Upper lobe of left lung (tissue), 6 donors: Measurements from ENCODE around the gene MAPK7. TPM values are rescaled to one million over a fixed set of nuclear protein-coding genes. Genes with fewer than 3 reads are reported as not detected.

Source experiments
- ATAC-seq, 2 donors: fragments of 200-7000 bp; cut with Tn5 transposase; one replicate each; pipeline ENCODE4 v1.9.1; 2022; ENCODE audit warnings: mild to moderate bottlenecking in 2 of 2, moderate library complexity in 2 of 2; ENCODE audit not compliant: low FRiP score in 2 of 2
- DNase-seq, 2 donors: peaks; one replicate each; pipeline ENCODE4 v3.0.0-alpha.2; 2019 to 2020
- H3K27ac ChIP-seq, 4 donors: fragments of 200-600 bp; sonication (generic); one replicate each; pipeline ENCODE4 v1.5.1; 2016 to 2019
- H3K27me3 ChIP-seq, 4 donors: fragments of 200-600 bp; sonication (generic); one replicate each; pipeline ENCODE4 v1.5.1; 2017 to 2019
- H3K36me3 ChIP-seq, 4 donors: fragments of 200-600 bp; sonication (generic); one replicate each; pipeline ENCODE4 v1.5.1; 2016 to 2019
- H3K4me1 ChIP-seq, 4 donors: fragments of 200-600 bp; sonication (generic); one replicate each; pipeline ENCODE4 v1.5.1; 2018 to 2019
- H3K4me3 ChIP-seq, 4 donors: fragments of 200-600 bp; sonication (generic); one replicate each; pipeline ENCODE4 v1.5.1; 2017 to 2019; ENCODE audit warnings: mild to moderate bottlenecking in 2 of 4, moderate library complexity in 1 of 4
- H3K9me3 ChIP-seq, 4 donors: fragments of 200-600 bp; sonication (generic); one replicate each; pipeline ENCODE4 v1.5.1; 2018 to 2019
- EP300 ChIP-seq, 4 donors: sonication (generic); formaldehyde crosslinking; IDR thresholded peaks; one replicate each; pipeline ENCODE4 v1.5.1; 2017; ENCODE audit warnings: antibody characterized with exemption in 4 of 4, control low read depth in 2 of 4
- POLR2A ChIP-seq, 4 donors: fragments of 450-650 bp; IDR thresholded peaks; one replicate each; pipeline ENCODE4 v1.5.1; 2016 to 2017; ENCODE audit warnings: antibody characterized with exemption in 4 of 4, mild to moderate bottlenecking in 2 of 4
- POLR2AphosphoS5 ChIP-seq, 2 donors: sonication (generic); formaldehyde crosslinking; IDR thresholded peaks; one replicate each; pipeline ENCODE4 v1.5.1; 2017; ENCODE audit warnings: antibody characterized with exemption in 2 of 2
- WGBS, 2 donors: methylation state at CpG; one replicate each; pipeline ENCODE4 v1.1.5; 2017 to 2018; 5-methylcytosine and 5-hydroxymethylcytosine counted together
- total RNA-seq, 6 donors: library from RNA; depleted of rRNA in 4 of 6; stranded (reverse); fragments of >200 nt in 4 of 6; gene quantifications; one replicate each; pipeline versions ENCODE4 v1.1.0 to v1.2.1, GENCODE V29; 2016 to 2021
- TF ChIP-seq, protein P1 (sequence below), 6 experiments: fragments of 450-650 bp in 4 of 6; fragments of 200-600 bp in 2 of 6; sonication (generic) in 2 of 6; IDR thresholded peaks; one replicate each; pipeline ENCODE4 v1.5.1; 2016 to 2019; ENCODE audit warnings: antibody characterized with exemption in 6 of 6
- donor health status: DM: no; HTN: no; CAD: no; lungs with moderate emphysema.
- donor health status: DM: no; HTN: yes; CAD: no; lungs with severe emphysema.

The MAPK7 gene
- total RNA-seq, 6 donors from 2014 or later, result 20.1 to 77.2 (median 37.6) TPM

DNA sequence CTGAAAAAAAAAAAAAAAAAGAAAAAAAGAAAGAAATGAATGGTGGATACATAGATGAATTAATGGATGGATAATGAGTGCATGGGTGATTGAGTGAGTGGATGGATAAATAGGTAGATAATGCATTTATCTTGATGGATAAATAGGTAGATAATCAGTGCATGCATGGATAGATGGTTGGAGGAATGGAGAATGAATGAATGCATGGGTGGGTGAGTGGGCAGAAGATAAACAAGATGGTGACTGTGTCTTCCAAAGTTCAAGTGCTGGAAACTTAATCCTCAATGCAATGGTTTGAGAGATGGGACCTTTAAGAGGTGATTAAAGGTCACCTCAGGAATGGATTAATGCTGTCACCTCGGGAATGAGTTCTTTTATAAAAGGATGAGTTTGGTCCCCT is 26.0 kb downstream of the MAPK7 start:
- Histone ChIP-seq H3K27me3 (no peaks in the 10 kb centered on the region), H3K36me3 (no peaks in the 10 kb centered on the region), H3K27ac (no peak overlapping the region), H3K9me3 (no peaks in the 10 kb centered on the region), H3K4me1 (peaks cover 4 to 8% (median 7%) of the 10 kb centered on the region in 4 donors), H3K4me3 (no peak overlapping the region)
- ATAC-seq, result no peak
- WGBS, 2 donors, result 64 to 72% methylated on average over 1 of the region's 1 CpG
- DNase-seq, result no peak
- TF ChIP-seq, protein P1, sequence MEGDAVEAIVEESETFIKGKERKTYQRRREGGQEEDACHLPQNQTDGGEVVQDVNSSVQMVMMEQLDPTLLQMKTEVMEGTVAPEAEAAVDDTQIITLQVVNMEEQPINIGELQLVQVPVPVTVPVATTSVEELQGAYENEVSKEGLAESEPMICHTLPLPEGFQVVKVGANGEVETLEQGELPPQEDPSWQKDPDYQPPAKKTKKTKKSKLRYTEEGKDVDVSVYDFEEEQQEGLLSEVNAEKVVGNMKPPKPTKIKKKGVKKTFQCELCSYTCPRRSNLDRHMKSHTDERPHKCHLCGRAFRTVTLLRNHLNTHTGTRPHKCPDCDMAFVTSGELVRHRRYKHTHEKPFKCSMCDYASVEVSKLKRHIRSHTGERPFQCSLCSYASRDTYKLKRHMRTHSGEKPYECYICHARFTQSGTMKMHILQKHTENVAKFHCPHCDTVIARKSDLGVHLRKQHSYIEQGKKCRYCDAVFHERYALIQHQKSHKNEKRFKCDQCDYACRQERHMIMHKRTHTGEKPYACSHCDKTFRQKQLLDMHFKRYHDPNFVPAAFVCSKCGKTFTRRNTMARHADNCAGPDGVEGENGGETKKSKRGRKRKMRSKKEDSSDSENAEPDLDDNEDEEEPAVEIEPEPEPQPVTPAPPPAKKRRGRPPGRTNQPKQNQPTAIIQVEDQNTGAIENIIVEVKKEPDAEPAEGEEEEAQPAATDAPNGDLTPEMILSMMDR (IDR thresholded peaks at IDR 0.05), result no peak
- no peak for TF ChIP-seq EP300 (IDR thresholded peaks at IDR 0.05)
- no peak for TF ChIP-seq POLR2AphosphoS5 (IDR thresholded peaks at IDR 0.05)
- no peak for TF ChIP-seq POLR2A (IDR thresholded peaks at IDR 0.05)

- H3K4me3 ChIP-seq, result no peak overlapping the region
- DNase-seq (no peak), ATAC-seq (no peak)
- no peak overlapping the region for H3K27ac ChIP-seq
- no peaks in the 10 kb centered on the region for H3K9me3 ChIP-seq
- H3K27me3 ChIP-seq, result no peaks in the 10 kb centered on the region
- 76 to 87% methylated on average over 5 of the region's 5 CpGs for WGBS, 2 donors
- TF ChIP-seq EP300 (IDR thresholded peaks at IDR 0.05), result no peak
- peaks cover 0 to 2% (median under 1%) of the 10 kb centered on the region in 4 donors for H3K4me1 ChIP-seq
- no peaks in the 10 kb centered on the region for H3K36me3 ChIP-seq
Measured at GRCh38 chr17:19405114-19405513, 26.8 kb downstream of the MAPK7 start.

DNA sequence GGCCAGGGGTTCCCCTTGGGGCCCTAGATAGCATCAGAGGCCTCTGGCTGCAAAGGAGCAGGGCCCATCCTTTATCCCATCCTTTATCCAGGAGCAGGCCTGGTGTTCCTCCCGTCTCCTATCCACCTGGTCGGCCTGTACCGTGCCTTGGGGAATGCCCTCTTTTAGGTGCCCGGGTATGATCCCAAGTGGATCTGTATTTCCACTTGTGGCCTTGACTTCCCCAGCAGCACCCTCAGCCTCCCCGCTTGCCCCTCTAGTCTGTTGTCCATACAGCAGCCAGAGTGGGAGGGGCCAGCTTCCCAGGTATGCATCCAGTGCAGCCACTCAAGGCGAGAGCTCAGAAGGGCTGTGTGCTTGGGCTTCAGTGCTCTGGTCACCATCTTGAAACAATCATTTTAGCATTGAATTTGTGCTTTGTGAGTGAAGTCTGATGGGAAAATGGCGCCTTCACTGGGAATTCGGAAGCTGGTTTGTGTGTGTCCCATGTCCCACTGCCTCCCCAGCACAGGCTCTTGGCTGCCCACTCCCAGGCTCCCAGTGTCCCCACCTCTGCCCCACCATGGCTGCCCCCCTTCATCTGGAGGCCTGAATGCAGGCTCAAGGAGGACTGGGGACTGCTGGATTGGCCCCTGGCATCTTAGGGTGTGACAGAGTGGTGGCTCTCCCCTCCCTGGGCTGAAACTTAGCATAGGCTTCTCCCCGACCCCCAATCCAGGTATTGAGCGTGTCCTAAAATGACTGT is 29.5 kb downstream of the MAPK7 start:
- ATAC-seq, result no peak
- Histone ChIP-seq H3K9me3 (no peaks in the 10 kb centered on the region), H3K27me3 (no peaks in the 10 kb centered on the region), H3K4me3 (no peak overlapping the region), H3K36me3 (no peaks in the 10 kb centered on the region), H3K27ac (no peak overlapping the region), H3K4me1 (peaks cover 0 to 7% (median 1%) of the 10 kb centered on the region in 4 donors)
- 97% methylated on average over 5 to 10 of the region's 10 CpGs for WGBS, 2 donors
- no peak for TF ChIP-seq POLR2AphosphoS5 (IDR thresholded peaks at IDR 0.05)
- TF ChIP-seq EP300 (IDR thresholded peaks at IDR 0.05), result no peak
- TF ChIP-seq, protein P1 (IDR thresholded peaks at IDR 0.05), result no peak
- TF ChIP-seq POLR2A (IDR thresholded peaks at IDR 0.05), result no peak
- DNase-seq, result no peak

DNA sequence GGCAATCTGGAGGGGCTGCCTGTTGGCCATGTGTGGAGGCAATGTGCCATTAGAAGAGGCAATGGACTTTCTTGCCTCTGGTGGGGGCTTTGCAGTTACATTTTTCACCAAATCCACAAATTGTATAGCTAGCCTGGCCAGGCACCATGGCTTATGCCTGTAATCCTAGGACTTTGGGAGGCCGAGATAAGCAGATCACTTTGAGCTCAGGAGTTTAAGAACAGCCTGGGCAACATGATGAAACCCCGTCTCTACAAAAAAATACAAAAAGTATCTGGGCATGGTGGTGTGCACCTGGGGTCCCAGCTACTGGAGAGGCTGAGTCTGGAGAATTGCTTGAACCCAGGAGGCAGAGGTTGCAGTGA is 30.0 kb downstream of the MAPK7 start:
- ATAC-seq, result no peak
- H3K27me3 ChIP-seq, result no peaks in the 10 kb centered on the region
- no peak overlapping the region for H3K4me3 ChIP-seq
- WGBS, 2 donors, result 84 to 100% methylated on average over 2 of the region's 2 CpGs
- no peaks in the 10 kb centered on the region for H3K9me3 ChIP-seq
- TF ChIP-seq POLR2A (IDR thresholded peaks at IDR 0.05), result no peak
- TF ChIP-seq, protein P1 (IDR thresholded peaks at IDR 0.05), result no peak
- no peak for TF ChIP-seq POLR2AphosphoS5 (IDR thresholded peaks at IDR 0.05)
- no peak for TF ChIP-seq EP300 (IDR thresholded peaks at IDR 0.05)
- peaks cover 0 to 7% (median 1%) of the 10 kb centered on the region in 4 donors for H3K4me1 ChIP-seq
- no peak for DNase-seq
- no peak overlapping the region for H3K27ac ChIP-seq
- H3K36me3 ChIP-seq, result no peaks in the 10 kb centered on the region

GRCh38 chr17:19409066-19409465 is 30.8 kb downstream of the MAPK7 start:
- WGBS, 2 donors, result 91 to 94% methylated on average over 3 of the region's 3 CpGs
- ATAC-seq (no peak), DNase-seq (no peak)
- Histone ChIP-seq H3K36me3 (no peaks in the 10 kb centered on the region), H3K27ac (no peak overlapping the region), H3K27me3 (no peaks in the 10 kb centered on the region), H3K9me3 (no peaks in the 10 kb centered on the region), H3K4me1 (peaks cover 0 to 7% (median 1%) of the 10 kb centered on the region in 4 donors), H3K4me3 (no peak overlapping the region)
- no peak for TF ChIP-seq EP300 (IDR thresholded peaks at IDR 0.05)
- TF ChIP-seq POLR2A (IDR thresholded peaks at IDR 0.05), result no peak
- TF ChIP-seq POLR2AphosphoS5 (IDR thresholded peaks at IDR 0.05), result no peak
- TF ChIP-seq, protein P1 (IDR thresholded peaks at IDR 0.05), result no peak
